Muscle layer of duodenum (tissue), 2 donors: ENCODE data around the gene BBS1.

ENCODE experiments used
- H3K27ac ChIP-seq: one replicate; pipeline ENCODE4 v1.7.0; 2013; ENCODE audit warnings: mild to moderate bottlenecking, low read length
- H3K27me3 ChIP-seq: one replicate; pipeline ENCODE4 v1.7.0; 2013; ENCODE audit warnings: low read depth, mild to moderate bottlenecking, control low read depth, low read length
- H3K36me3 ChIP-seq, 2 donors: one replicate each; pipeline ENCODE4 v1.7.0; 2013; ENCODE audit warnings: low read length in 2 of 2, control low read depth in 1 of 2, mild to moderate bottlenecking in 1 of 2; ENCODE audit not compliant: insufficient read depth in 2 of 2, control insufficient read depth in 1 of 2
- H3K4me1 ChIP-seq, 2 donors: one replicate each; pipeline ENCODE4 v1.7.0; 2013; ENCODE audit warnings: low read length in 2 of 2, mild to moderate bottlenecking in 2 of 2, control low read depth in 1 of 2, moderate library complexity in 1 of 2; ENCODE audit not compliant: insufficient read depth in 2 of 2, control insufficient read depth in 1 of 2
- H3K4me3 ChIP-seq, 2 donors: one replicate each; pipeline ENCODE4 v1.7.0; 2013; ENCODE audit warnings: low read length in 2 of 2, low read depth in 1 of 2, mild to moderate bottlenecking in 1 of 2
- H3K9me3 ChIP-seq, 2 donors: one replicate each; pipeline ENCODE4 v1.7.0; 2013; ENCODE audit warnings: low read length in 2 of 2, control low read depth in 1 of 2, mild to moderate bottlenecking in 1 of 2; ENCODE audit not compliant: control insufficient read depth in 1 of 2
- donor health status: healthy.

Gene BBS1

DNA sequence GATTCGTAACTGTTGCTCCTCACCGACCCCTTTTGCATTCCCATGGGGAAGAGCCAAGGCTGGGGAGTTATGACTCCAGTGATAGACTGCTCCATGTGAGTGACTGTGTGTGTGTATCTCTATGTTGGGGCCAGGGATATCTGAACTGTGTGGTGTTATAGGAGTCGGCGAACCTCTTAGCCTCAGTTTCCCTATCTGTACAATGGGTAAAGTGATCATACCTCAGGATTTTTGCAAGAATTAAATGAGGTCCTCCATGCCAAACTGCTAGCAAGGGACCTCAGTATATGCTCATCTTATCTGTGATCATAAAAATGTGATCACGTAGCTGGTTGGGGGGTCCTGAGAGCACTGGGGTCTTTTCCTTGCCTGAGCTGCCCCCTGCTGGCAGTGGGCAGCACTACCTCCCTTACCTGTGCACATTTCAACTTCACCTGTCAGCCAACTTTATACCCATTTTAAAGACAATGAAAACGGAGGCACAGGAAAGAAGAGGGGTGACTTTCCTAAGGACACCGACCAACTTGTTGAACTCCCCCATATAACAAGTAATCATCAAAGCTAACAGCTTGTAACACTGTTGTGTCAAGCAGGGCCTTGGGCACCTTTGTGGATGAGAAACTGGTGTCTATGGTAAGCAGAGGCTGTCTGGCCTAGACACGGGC lies 31.6 kb upstream of the BBS1 start:
- Histone ChIP-seq H3K4me3 (peak overlapping the region; percentile 71 to 88), H3K4me1 (peaks cover 0 to 15% of the 10 kb centered on the region in 2 donors), H3K9me3 (no peaks in the 10 kb centered on the region), H3K36me3 (peaks cover 12 to 28% of the 10 kb centered on the region in 2 donors), H3K27ac (peak overlapping the region; percentile 91), H3K27me3 (no peaks in the 10 kb centered on the region)

DNA sequence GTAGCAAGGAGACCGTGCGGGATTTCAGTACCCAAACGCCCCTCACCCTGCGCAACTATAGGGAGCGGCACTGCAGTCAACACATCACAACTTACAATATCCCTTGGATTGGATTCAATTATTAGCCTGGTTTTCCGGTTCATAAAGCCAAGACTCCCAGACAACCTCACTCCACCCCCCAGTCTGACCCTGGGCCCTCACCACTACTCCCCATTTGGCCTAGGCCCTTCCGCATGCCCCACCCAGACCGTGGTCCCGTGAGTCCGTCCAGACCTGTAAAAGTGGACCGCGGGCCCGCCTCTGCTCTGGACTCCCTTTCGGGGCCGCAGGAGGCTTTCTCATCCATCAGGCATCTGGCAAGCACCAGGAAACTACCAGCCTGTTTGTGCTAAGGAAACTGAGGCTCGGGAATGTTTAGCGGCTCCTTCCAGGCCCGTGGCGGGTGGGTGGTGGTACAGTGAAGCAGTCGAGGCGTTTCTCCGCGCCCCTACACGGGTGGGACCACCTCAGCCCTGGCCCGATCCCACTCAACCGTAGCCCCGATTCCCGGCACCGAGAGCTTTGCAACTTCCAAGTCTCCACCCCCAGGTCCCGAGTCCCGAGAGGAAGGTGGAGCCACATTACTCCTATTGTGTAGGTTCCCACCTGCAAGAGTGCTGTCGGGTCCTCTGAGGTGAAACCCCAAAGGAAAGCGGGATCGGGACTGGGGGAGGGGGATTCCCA lies 30.9 kb upstream of the BBS1 start:
- Histone ChIP-seq H3K27ac (peak overlapping the region; percentile 91), H3K27me3 (no peaks in the 10 kb centered on the region), H3K4me1 (peaks cover 0 to 15% of the 10 kb centered on the region in 2 donors), H3K9me3 (no peaks in the 10 kb centered on the region), H3K36me3 (peaks cover 7 to 22% of the 10 kb centered on the region in 2 donors), H3K4me3 (peak overlapping the region; percentile 71 to 88)

DNA sequence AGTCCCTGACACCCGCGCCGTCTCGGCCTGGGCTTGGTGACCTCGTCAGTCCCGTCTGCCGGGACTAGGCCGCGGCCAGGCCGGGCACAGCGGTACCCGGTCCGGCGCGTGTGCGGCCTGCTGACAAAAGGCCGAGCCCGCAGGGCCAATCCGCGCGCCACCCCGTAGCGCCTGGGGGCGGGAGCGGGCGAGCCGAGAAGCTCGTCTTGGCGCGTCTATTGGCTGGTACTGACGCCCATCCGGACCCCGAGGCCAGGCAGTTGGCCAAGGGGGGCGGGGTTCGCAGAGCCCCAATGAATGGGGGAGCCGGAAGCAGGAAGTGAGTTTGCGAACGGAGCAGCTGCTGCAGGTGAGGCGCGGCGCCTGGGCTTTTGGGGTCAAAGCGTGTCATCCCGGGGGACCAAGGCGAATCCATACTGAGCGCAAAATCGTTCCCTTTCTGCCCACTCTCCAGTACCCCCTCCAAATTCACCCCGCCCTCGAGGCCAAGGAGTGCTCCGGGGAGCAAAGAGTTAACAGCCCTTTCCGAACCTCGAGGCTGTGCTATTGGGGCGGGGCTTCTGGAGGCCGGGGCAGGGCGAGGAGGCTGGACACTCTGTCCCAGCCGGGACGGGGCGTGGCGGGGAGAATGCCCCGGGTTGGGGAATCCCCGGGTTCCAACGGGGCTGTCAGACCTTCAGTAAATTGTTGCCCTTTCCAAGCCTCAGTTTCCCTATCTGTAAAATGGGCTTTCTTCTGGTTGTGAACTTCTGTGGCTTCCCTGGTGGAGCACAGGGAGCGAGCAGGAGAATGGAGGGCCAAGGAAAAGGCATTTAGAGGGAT lies 30.1 kb upstream of the BBS1 start, which contains the start of gene DPP3:
Gene DPP3 (plus strand): TSS at position 318 of the 822 bp plus-strand sequence. CDS start 1,767 bp downstream, outside the sequence.
- H3K4me1 ChIP-seq, result peaks cover 0 to 15% of the 10 kb centered on the region in 2 donors
- H3K27ac ChIP-seq, result peak within 1 kb of the TSS; percentile 91
- H3K4me3 ChIP-seq, result peak within 1 kb of the TSS; percentile 71 to 88
- H3K27me3 ChIP-seq, result no peaks in the 10 kb centered on the region
- H3K36me3 ChIP-seq, result peaks cover 12 to 16% of the 10 kb centered on the region in 2 donors
- H3K9me3 ChIP-seq, result no peaks in the 10 kb centered on the region

DNA sequence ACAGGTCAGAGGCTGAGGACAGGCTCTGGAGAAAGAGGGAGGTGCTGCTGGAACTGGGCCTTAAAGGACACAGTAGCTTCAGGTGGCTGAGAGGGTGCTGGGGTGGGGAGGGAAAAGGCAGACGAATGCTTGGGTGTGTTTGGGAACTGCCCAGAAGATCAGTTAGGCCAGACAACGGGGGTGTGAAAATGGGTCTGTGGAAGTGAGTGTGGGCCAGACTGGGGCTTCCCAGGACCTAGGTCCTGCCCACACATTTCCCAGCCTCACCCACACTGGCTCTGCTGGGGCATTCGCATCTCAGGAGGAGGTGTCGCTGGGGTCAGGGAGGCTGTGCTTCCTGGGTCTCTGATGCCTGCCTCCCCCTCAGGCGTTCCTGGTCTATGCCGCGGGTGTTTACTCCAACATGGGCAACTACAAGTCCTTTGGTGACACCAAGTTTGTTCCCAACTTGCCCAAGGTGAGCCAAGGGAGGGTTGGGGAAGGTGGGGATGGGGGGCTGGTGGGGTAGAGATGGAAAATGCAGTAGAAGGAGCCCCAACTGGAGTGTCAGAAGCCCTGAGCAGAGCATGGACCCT lies 25.5 kb upstream of the BBS1 start:
- H3K4me1 ChIP-seq, result peaks cover 0 to 6% of the 10 kb centered on the region in 2 donors
- no peaks in the 10 kb centered on the region for H3K9me3 ChIP-seq
- peaks cover 28 to 32% of the 10 kb centered on the region in 2 donors for H3K36me3 ChIP-seq
- no peak overlapping the region for H3K4me3 ChIP-seq
- H3K27me3 ChIP-seq, result no peaks in the 10 kb centered on the region
- no peak overlapping the region for H3K27ac ChIP-seq

DNA sequence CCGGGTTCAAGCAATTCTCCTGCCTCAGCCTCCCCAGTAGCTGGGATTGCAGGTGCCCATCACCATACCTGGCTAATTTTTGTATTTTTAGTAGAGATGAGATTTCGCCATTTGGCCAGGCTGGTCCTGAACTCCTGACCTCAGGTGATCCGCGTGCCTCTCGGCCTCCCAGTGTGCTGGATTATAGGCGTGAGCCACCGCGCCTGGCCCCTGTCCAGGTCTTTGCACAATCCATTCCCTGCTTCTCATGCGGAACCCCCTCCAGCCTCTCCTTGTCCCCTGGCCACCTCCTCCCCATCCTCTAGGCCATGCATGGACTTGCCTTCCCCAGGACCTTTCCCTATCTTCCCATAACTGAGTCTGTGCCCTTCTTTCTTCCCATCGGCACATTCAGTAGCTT lies 21.5 kb upstream of the BBS1 start:
- H3K9me3 ChIP-seq, result no peaks in the 10 kb centered on the region
- H3K36me3 ChIP-seq, result peaks cover 28 to 52% of the 10 kb centered on the region in 2 donors
- H3K4me1 ChIP-seq, result no peaks in the 10 kb centered on the region
- no peak overlapping the region for H3K4me3 ChIP-seq
- H3K27ac ChIP-seq, result no peak overlapping the region
- no peaks in the 10 kb centered on the region for H3K27me3 ChIP-seq

DNA sequence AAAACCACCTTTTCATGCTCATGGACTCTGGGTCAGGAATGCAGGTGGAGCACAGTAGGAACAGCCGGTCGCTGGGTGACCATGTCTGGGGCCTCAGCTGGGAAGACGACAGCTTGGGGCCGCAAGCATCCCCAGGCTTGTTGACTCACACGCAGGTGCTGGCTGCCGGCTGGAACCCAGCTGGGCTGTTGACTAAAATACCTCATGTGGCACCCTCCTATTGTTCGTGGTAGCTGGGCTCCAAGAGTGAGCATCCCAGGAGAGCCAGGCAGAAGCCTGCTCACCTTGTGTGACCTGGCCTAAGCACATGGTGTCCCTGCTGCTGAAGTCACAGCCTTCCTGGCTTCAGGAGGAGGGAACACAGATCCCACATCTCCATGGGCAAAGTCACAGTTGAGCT lies 20.8 kb upstream of the BBS1 start:
- Histone ChIP-seq H3K36me3 (peaks cover 28 to 52% of the 10 kb centered on the region in 2 donors), H3K27me3 (no peaks in the 10 kb centered on the region), H3K4me1 (no peaks in the 10 kb centered on the region), H3K27ac (no peak overlapping the region), H3K4me3 (no peak overlapping the region), H3K9me3 (no peaks in the 10 kb centered on the region)

DNA sequence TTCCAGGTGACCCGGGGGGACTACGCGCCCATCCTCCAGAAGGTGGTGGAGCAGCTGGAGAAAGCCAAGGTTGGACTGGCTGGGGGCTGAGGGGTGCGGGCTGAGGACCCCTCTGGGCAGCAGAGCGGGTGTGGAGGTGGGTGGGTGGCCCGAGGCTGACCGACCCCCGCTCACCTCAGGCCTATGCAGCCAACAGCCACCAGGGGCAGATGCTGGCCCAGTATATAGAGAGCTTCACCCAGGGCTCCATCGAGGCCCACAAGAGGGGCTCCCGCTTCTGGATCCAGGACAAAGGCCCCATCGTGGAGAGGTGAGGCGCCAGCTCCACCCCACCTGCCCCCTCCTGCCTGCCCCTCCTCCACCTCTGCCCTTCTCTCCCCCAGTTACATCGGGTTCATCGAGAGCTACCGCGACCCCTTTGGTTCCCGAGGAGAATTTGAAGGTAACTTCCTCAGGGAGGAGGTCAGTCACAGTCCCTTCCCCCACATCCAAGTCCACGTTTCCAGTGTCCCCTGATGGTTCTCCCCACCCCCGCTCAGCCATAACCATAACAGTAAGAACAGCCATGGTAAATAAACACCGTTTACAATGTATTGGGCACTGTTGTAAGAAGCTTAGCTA lies 19.0 kb upstream of the BBS1 start:
- Histone ChIP-seq H3K27ac (no peak overlapping the region), H3K4me1 (no peaks in the 10 kb centered on the region), H3K27me3 (no peaks in the 10 kb centered on the region), H3K4me3 (no peak overlapping the region), H3K9me3 (no peaks in the 10 kb centered on the region), H3K36me3 (peaks cover 22 to 59% of the 10 kb centered on the region in 2 donors)

DNA sequence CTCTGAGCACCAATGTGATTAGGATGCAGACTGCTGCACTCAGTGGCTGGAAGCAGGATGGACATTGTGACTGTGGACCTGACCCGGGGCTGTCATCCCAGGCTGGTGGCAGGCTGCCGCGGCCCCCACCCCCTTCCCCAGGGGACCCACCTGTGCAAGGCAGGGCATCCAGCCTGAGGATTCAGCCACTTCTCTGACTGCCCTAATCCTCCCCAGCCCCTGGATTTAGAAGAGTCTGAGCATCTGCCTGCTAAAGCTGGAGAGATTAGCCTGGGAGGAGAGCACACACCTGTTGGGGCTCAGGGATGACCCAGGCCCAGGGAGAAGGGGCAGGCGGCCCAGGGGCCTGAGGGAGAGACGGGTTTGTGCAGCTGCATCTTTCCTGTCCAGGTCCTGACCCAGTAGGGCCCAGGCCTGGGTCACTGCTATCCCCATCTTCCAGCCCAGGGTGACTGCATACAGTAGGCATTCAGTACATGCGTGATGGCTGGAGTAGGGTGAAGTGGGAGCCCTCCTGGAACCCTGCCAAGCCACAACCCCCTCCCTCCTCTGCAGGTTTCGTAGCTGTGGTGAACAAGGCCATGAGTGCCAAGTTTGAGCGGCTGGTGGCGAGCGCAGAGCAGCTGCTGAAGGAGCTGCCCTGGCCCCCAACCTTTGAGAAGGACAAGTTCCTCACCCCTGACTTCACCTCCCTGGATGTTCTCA lies 18.1 kb upstream of the BBS1 start:
- H3K27me3 ChIP-seq, result no peaks in the 10 kb centered on the region
- peaks cover 19 to 59% of the 10 kb centered on the region in 2 donors for H3K36me3 ChIP-seq
- no peak overlapping the region for H3K27ac ChIP-seq
- H3K4me1 ChIP-seq, result no peaks in the 10 kb centered on the region
- H3K4me3 ChIP-seq, result no peak overlapping the region
- H3K9me3 ChIP-seq, result no peaks in the 10 kb centered on the region

DNA sequence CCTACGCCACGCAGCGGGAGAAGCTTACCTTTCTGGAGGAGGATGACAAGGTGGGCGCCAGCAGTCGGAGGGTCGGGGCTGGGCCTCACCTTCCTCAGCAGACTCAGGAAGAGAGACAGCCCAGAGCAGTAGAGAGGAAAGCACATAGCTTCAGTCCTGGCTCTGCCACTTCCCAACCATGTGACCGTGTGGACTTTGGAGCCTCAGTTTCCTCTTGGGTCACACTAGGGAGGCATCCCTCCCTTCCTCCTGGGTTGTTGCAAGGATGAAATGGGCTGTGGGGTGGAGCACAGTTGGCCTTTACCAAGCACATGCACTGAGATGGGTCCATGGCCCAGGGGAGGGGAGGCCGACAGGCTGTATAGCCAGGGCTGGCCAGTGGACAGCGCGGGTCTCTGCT lies 17.3 kb upstream of the BBS1 start:
- Histone ChIP-seq H3K4me3 (no peak overlapping the region), H3K27me3 (no peaks in the 10 kb centered on the region), H3K9me3 (no peaks in the 10 kb centered on the region), H3K4me1 (no peaks in the 10 kb centered on the region), H3K27ac (no peak overlapping the region), H3K36me3 (peaks cover 11 to 55% of the 10 kb centered on the region in 2 donors)

DNA sequence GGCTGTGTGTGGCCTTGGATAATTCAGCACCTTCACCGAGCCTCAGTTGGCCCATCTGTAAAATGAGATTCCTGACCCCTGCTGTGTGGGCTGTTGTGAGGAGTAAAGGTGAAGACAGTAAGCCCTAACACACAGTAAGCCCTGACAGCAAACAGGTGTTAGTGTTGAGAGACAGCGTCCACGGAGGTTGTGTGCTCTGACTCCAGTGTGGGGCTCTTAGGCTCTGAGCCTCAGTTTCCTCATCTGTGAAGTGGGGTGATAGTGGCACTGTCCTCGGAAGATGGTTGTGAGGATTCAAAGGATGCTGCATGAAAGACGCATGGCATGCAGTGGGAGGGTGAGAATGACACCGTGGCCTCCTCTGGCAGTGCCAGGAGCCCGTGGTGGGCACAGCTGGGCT lies 16.0 kb upstream of the BBS1 start:
- Histone ChIP-seq H3K27me3 (no peaks in the 10 kb centered on the region), H3K4me3 (no peak overlapping the region), H3K36me3 (peaks cover 11 to 46% of the 10 kb centered on the region in 2 donors), H3K9me3 (no peaks in the 10 kb centered on the region), H3K27ac (no peak overlapping the region), H3K4me1 (no peaks in the 10 kb centered on the region)
